Heart right ventricle (tissue), 16 donors: ENCODE data around the gene SLC2A1. TPM values are rescaled to one million over a fixed set of nuclear protein-coding genes. Genes with fewer than 3 reads are reported as not detected.

ENCODE experiments used
- ATAC-seq, 8 donors: fragments of 200-7000 bp; cut with Tn5 transposase; one replicate each; pipeline ENCODE4 v1.9.1; 2020; ENCODE audit warnings: mild to moderate bottlenecking in 8 of 8, moderate library complexity in 8 of 8, moderate number of reproducible peaks in 1 of 8
- DNase-seq, 2 donors: peaks; one replicate each; pipeline ENCODE4 v3.0.0-alpha.2; 2020
- H3K27ac ChIP-seq, 10 donors: fragments of 200-600 bp; sonication (generic) in 2 of 10; one replicate each; pipeline versions ENCODE4 v1.5.0 to v1.8.0; 2020 to 2022; ENCODE audit warnings: mild to moderate bottlenecking in 3 of 10
- H3K27me3 ChIP-seq, 7 donors: fragments of 200-600 bp; one replicate each; pipeline ENCODE4 v1.8.0; 2021 to 2022; ENCODE audit warnings: mild to moderate bottlenecking in 2 of 7
- H3K36me3 ChIP-seq, 9 donors: fragments of 200-600 bp; sonication (generic) in 1 of 9; one replicate each; pipeline versions ENCODE4 v1.5.0 to v1.8.0; 2020 to 2022; ENCODE audit warnings: mild to moderate bottlenecking in 2 of 9
- H3K4me1 ChIP-seq, 9 donors: fragments of 200-600 bp; sonication (generic) in 1 of 9; one replicate each; pipeline versions ENCODE4 v1.5.0 to v1.8.0; 2020 to 2022; ENCODE audit warnings: mild to moderate bottlenecking in 4 of 9
- H3K4me3 ChIP-seq, 10 donors: fragments of 200-600 bp; sonication (generic) in 2 of 10; one replicate each; pipeline versions ENCODE4 v1.5.0 to v1.8.0; 2020 to 2022; ENCODE audit warnings: mild to moderate bottlenecking in 7 of 10, moderate library complexity in 2 of 10
- H3K9me3 ChIP-seq, 11 donors: fragments of 200-600 bp in 10 of 11; sonication (generic) in 2 of 11; one replicate each; pipeline versions ENCODE4 v1.5.0 to v1.8.0; 2013 to 2022; ENCODE audit warnings: mild to moderate bottlenecking in 2 of 11, control low read depth in 1 of 11, moderate library complexity in 1 of 11
- WGBS, 2 donors: extraction: QIAGEN DNeasy Blood & Tissue Kit; methylation state at CpG; one replicate each; pipeline ENCODE4 v1.1.7; 2013; ENCODE audit warnings: inconsistent platforms in 1 of 2; 5-methylcytosine and 5-hydroxymethylcytosine counted together
- intact Hi-C, 10 donors: fragments of 100-400 bp; cut with DNase I; formaldehyde crosslinking; loops; one replicate each; pipeline versions ENCODE4 v1.11.1 to v1.14.2; 2022
- polyA plus RNA-seq, 2 donors: library from polyadenylated mRNA; stranded (reverse); fragments of 200-250 nt; gene quantifications; one replicate each; pipeline ENCODE4 v1.2.3, GENCODE V29; 2013
- total RNA-seq, 10 donors: library from RNA; stranded (reverse); fragmentation: NEBNext Ultra II Directional in 3 of 10; extraction: Animal tissue kit (Norgen Biotek cat#: 25700) in 3 of 10; gene quantifications; one replicate each; pipeline versions ENCODE4 v1.2.1 to v1.2.4, GENCODE V29; 2021 to 2023
- TF ChIP-seq, protein P1 (sequence below), 9 donors: fragments of 200-600 bp; sonication (generic) in 2 of 9; IDR thresholded peaks; one replicate each; pipeline versions ENCODE4 v1.5.0 to v1.8.0; 2021 to 2022; ENCODE audit warnings: antibody characterized with exemption in 9 of 9, mild to moderate bottlenecking in 5 of 9, moderate library complexity in 1 of 9
- donor health status: Arrhythmogenic right ventricular cardiomyopathy.
- donor health status: ischemic (EF 13 %, LVEDD 7.1; RV severe dilation, severe dysfunction).
- donor health status: healthy with polysubstance abuse.
- donor health status: DM: no; HTN: yes; CAD: no.
- donor health status: DM: no; HTN: no; CAD: no.
- donor health status: ischemic (EF 25% LVEDD 6.9; RV normal size, moderate dysfunction).
- donor health status: ischemic (EF 25% LVEDD 5.7; RV mildly dilated, moderate dysfunction).
- donor health status: healthy.
- donor health status: DM: yes; HTN: yes; CAD: no.
- donor health status: Ischemic cardiomyopathy.
- donor health status: ischemic (EF 35%, LVEDD 5.7; RV mildly dilated, moderate dysfunction).
- donor health status: nonischemic (EF 11% LVEDD 7.7; RV severe dilation, severe dysfunction).
- donor health status: DM: yes; HTN: yes; CAD: no.
- donor health status: PGD.
- donor health status: ischemic (EF 29% LVEDD 5.4; RV normal size, mild dysfunction).
- donor health status: nonischemic (EF 23%, LVEDD 6.1; RV moderate dilation, normal function).

The SLC2A1 gene
- total and polyA plus RNA-seq, 12 donors: 6.7 to 98.7 (median 28.9) TPM

- Histone ChIP-seq H3K27ac (no peak overlapping the region), H3K9me3 (no peaks in the 10 kb centered on the region), H3K4me1 (no peaks in the 10 kb centered on the region), H3K27me3 (peaks cover 0 to 12% (median 5%) of the 10 kb centered on the region in 7 donors), H3K4me3 (no peak overlapping the region), H3K36me3 (no peaks in the 10 kb centered on the region)
- DNase-seq (no peak), ATAC-seq (no peak)
- 69% methylated on average over 4 of the region's 4 CpGs for WGBS, 2 donors
- intact Hi-C loops: no loop called here
- TF ChIP-seq, protein P1, sequence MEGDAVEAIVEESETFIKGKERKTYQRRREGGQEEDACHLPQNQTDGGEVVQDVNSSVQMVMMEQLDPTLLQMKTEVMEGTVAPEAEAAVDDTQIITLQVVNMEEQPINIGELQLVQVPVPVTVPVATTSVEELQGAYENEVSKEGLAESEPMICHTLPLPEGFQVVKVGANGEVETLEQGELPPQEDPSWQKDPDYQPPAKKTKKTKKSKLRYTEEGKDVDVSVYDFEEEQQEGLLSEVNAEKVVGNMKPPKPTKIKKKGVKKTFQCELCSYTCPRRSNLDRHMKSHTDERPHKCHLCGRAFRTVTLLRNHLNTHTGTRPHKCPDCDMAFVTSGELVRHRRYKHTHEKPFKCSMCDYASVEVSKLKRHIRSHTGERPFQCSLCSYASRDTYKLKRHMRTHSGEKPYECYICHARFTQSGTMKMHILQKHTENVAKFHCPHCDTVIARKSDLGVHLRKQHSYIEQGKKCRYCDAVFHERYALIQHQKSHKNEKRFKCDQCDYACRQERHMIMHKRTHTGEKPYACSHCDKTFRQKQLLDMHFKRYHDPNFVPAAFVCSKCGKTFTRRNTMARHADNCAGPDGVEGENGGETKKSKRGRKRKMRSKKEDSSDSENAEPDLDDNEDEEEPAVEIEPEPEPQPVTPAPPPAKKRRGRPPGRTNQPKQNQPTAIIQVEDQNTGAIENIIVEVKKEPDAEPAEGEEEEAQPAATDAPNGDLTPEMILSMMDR (IDR thresholded peaks at IDR 0.05): no peak
Observed at GRCh38 chr1:42880384-42880783, 78.3 kb downstream of the SLC2A1 start.

DNA sequence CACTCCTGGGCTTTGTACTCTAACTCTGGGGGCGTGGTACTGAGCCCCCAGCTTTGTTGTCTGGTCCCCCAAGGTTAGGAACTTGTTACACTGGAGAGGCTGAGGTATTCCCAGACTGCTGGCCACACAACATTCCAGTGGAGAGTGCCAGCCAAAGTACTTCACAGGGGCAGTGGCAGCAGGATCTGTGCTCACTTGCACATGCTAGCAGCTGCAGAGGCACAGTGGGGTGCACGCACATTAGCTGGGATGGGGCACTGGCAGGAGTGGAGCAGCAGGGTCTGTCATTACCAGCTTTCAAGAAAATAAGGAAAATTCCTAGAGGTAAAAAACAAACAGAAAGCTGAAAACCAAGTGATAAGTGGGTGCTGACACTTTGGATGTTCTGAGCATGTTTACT is 81.3 kb downstream of the SLC2A1 start:
- H3K27me3 ChIP-seq: peaks cover 0 to 9% (median 5%) of the 10 kb centered on the region in 7 donors
- intact Hi-C loops: no loop called here
- TF ChIP-seq, protein P1 (IDR thresholded peaks at IDR 0.05): no peak
- WGBS, 2 donors: 33 to 41% methylated on average over 2 of the region's 2 CpGs
- peak in 2 of 8 donors; percentile 60 to 75 for ATAC-seq
- no peak for DNase-seq
- peaks cover 0 to 19% (median 4%) of the 10 kb centered on the region in 11 donors for H3K9me3 ChIP-seq
- no peaks in the 10 kb centered on the region for H3K4me1 ChIP-seq
- no peaks in the 10 kb centered on the region for H3K36me3 ChIP-seq
- H3K4me3 ChIP-seq: no peak overlapping the region
- no peak overlapping the region for H3K27ac ChIP-seq

- H3K27ac ChIP-seq: no peak overlapping the region
- H3K36me3 ChIP-seq: no peaks in the 10 kb centered on the region
- peaks cover 0 to 8% (median 5%) of the 10 kb centered on the region in 7 donors for H3K27me3 ChIP-seq
- intact Hi-C loops: no loop called here
- no peak overlapping the region for H3K4me3 ChIP-seq
- H3K4me1 ChIP-seq: no peaks in the 10 kb centered on the region
- TF ChIP-seq, protein P1 (IDR thresholded peaks at IDR 0.05): no peak
- no peak for ATAC-seq
- no peak for DNase-seq
- peaks cover 0 to 23% (median 4%) of the 10 kb centered on the region in 11 donors for H3K9me3 ChIP-seq
Observed at GRCh38 chr1:42876009-42876408, 82.7 kb downstream of the SLC2A1 start.

Other genes starting within 250 kb of the SLC2A1 start
- gene CLDN19, start 218.6 kb downstream of the SLC2A1 start, total RNA-seq: not detected
- under 1 TPM in 1 of 2 donors, not detected in 1; 0.06 TPM for gene CLDN19, start 218.6 kb downstream of the SLC2A1 start, polyA plus RNA-seq
- 10 to 100 TPM in 4 of 10 donors, 1 to 10 TPM in 6; 5.0 to 18.3 (median 7.6) TPM for gene P3H1, start 191.8 kb downstream of the SLC2A1 start, total RNA-seq
- gene P3H1, start 191.8 kb downstream of the SLC2A1 start, polyA plus RNA-seq: 10 to 100 TPM; 24.2 to 31.4 TPM
- 10 to 100 TPM in 2 of 10 donors, 1 to 10 TPM in 8; 4.9 to 10.7 (median 8.5) TPM for gene C1orf50, start 191.6 kb downstream of the SLC2A1 start, total RNA-seq
- gene C1orf50, start 191.6 kb downstream of the SLC2A1 start, polyA plus RNA-seq: 1 to 10 TPM; 4.7 to 5.8 TPM
- under 1 TPM in 2 of 10 donors, not detected in 8; 0.07 to 0.09 TPM for gene TMEM269, start 173.9 kb downstream of the SLC2A1 start, total RNA-seq
- gene TMEM269, start 173.9 kb downstream of the SLC2A1 start, polyA plus RNA-seq: under 1 TPM in 1 of 2 donors, not detected in 1; 0.01 TPM
- gene ERMAP, start 141.7 kb downstream of the SLC2A1 start, total RNA-seq: 1 to 10 TPM; 2.2 to 6.1 (median 5.0) TPM
- gene ERMAP, start 141.7 kb downstream of the SLC2A1 start, polyA plus RNA-seq: 1 to 10 TPM; 1.4 to 4.0 TPM
- gene SVBP, start 141.5 kb downstream of the SLC2A1 start, total RNA-seq: 10 to 100 TPM; 11.6 to 19.7 (median 13.8) TPM
- 10 to 100 TPM; 24.7 to 31.7 TPM for gene SVBP, start 141.5 kb downstream of the SLC2A1 start, polyA plus RNA-seq
- gene ZNF691, start 112.3 kb downstream of the SLC2A1 start, total RNA-seq: 1 to 10 TPM; 6.0 to 9.2 (median 7.9) TPM
- gene ZNF691, start 112.3 kb downstream of the SLC2A1 start, polyA plus RNA-seq: 10 to 100 TPM in 1 of 2 donors, 1 to 10 TPM in 1; 6.7 to 10.1 TPM
- 10 to 100 TPM; 18.8 to 35.9 (median 25.9) TPM for gene EBNA1BP2, start 213.4 kb upstream of the SLC2A1 start, total RNA-seq
- gene EBNA1BP2, start 213.4 kb upstream of the SLC2A1 start, polyA plus RNA-seq: 100 to 1,000 TPM in 1 of 2 donors, 10 to 100 TPM in 1; 22.1 to 121 TPM
- gene CFAP57, start 213.5 kb upstream of the SLC2A1 start, total RNA-seq: under 1 TPM in 5 of 10 donors, not detected in 5; 0.10 to 0.35 (median 0.16) TPM
- gene CFAP57, start 213.5 kb upstream of the SLC2A1 start, polyA plus RNA-seq: under 1 TPM; 0.09 to 0.29 TPM